SW480 (cell line): ENCODE measurements around the gene GHR.

Experiments used
- DNase-seq: peaks from one replicate; pipeline ENCODE4 v3.0.0-alpha.2; 2016; ENCODE audit warnings: low spot score

Gene GHR

DNA sequence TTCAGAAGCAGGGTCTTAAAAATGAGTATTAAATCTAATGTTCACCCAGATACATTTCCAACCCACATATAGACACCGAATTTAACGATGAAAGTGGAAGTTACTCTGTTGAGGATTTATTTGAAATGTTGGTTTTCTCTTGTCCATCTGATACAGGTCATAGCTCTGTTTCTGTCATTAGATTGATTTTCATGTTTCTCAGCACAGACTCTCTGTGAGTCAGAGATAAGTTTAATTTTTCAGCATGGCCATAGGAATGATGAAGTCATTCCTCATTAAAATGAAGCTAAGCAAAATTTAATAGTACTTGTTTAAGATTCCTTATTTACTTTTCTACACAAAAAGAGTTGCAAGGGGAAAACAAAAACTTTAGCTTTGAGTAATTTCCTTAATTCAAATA, 38.8 kb downstream of the GHR start:
- DNase-seq = no peak

DNA sequence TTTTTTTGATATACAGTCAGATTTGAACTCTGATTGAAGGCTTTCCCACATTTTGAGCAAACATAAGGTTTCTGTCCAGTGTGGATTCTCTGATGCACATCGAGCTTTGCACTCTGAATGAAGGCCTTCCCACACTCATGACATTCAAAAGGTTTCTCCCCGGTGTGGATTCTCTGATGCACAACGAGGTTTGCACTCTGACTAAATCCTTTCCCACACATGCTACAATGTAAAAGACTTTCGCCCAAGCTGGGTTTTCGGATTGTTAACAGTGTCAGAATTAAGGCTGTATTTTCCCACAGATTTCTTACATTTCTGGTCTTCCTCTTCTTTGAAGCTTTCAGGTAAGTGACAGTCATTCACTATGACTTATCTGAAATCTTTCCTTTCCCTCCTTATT, 44.3 kb downstream of the GHR start:
- no peak for DNase-seq

- no peak for DNase-seq
Observed at GRCh38 chr5:42467981-42468524, 44.8 kb downstream of the GHR start.

DNA sequence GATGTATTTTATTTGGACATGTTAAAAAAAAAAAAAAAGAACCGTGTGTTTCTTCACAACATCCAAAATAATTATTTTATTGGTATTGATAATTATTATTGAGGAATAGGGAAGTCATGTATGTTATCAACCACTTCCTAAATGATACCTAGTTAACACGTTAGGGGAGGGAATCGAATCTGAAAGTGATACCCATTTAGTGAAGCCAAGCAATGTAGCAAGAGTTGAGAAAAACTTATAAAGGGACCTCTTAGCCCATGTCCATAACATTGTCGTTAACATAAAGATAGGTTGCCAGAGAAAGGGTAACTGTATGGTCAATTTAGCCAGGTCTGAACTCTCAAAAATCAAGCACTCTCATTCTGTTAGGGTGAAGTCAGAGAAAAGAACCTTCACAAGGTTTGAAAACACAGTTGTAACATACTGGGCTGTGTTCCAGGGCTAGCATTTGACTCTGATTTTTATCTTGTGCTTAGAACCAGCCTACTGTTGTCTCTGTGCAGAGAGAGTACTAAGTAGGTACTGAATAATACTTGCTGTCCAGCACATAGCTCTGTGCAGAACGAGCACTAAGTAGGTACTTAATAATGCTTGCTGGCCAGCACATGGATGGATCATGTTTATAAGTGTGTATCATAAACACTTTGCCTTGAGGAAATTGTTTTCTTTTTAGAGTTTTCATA, 60.4 kb downstream of the GHR start:
- DNase-seq = no peak

GRCh38 chr5:42487077-42487476, 63.8 kb downstream of the GHR start:
- DNase-seq = no peak

DNA sequence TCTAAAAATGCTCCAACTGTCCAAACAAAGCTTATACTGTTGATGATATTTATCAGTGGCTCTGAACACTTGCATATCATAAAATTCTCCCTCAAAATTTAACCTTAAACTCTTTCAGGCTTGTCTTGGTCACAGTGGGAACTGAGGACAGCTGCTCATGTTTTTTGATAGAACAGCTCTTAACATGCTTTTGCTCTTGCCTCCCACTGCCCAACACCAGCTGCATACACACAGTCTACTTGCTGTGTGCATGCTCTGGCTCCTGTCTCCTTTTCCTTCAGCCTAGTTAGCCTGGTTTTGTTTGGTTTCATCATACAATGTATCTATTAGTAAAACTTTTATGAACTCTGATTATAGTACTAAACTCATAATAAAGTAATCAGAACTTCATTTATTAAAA, 64.6 kb downstream of the GHR start:
- DNase-seq = no peak

DNA sequence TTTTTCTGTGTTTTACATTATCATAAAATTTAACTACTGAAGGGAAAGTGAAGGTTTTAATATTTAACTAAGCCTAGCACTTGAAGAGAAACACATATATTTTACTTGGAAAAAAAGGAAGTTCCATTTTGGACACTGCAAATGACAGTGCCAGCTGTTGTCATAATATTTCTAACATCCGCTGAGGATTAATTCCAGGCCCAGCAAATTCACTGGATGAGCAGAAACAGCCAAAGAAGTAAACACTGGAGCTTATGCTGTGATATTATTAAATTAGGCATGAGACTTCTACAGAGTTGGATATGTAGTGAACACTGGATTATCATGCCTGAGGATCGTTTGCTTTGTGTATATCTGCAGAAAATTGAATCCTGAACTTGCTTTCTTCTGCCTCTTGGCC, 67.6 kb downstream of the GHR start:
- DNase-seq = no peak

DNA sequence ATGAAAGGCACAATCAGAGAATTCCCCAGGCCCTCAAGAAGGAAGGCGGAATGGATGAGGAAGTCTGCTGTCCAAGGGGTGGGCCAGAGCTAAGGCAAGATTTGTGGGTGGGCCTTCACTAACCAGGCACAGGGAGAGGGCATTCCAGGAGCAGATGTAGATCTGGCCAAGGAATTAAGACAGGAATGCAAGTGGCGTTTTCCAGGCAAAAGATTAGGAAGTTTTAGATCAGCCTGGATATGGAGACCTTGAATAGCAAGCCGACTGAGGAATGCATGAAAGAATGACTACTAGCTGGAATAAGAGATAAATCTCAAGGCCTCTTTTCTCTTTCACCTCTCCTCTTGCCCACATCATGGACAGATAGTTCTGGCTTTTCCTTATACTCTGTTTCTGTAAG, 68.5 kb downstream of the GHR start:
- no peak for DNase-seq

DNA sequence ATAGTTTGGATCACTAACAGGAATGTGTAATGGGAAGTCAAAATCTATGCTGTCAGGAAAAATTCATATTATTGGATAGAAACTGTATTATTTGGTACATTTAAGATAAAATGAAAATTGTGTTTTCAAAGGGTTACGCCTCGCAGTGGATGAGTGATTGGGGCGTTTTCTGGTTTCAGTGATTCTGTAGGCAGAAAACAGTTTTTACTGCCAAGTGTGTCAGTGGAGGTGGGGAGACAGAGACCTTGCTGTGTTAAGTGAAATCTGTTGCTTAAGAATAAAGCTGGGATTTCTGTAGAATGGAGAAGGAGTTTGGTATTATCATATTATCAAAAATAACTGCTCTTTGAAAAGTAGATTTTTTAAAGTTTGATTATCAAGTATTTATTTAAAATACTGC, 69.7 kb downstream of the GHR start:
- DNase-seq = no peak

GRCh38 chr5:42494414-42494813, 71.2 kb downstream of the GHR start:
- DNase-seq = no peak

DNA sequence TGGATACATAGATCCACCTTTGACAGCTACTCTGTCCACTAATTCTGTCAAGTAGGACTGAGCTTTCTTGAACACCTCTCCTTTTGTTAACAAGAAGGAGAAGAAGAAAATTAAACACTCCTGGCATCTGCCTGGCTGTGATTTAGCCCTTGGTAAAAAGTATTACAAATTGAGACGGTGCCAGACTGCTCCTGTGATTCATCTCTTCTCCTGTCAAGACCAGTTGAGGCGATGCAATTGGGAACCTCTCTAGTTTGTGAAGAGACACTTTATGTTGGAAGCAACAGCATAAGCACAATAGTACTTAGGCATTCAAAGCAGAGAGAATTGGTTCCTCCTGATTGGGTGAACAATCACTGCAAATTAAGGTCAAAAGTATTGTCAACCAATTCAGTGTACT, 72.7 kb downstream of the GHR start:
- no peak for DNase-seq

DNA sequence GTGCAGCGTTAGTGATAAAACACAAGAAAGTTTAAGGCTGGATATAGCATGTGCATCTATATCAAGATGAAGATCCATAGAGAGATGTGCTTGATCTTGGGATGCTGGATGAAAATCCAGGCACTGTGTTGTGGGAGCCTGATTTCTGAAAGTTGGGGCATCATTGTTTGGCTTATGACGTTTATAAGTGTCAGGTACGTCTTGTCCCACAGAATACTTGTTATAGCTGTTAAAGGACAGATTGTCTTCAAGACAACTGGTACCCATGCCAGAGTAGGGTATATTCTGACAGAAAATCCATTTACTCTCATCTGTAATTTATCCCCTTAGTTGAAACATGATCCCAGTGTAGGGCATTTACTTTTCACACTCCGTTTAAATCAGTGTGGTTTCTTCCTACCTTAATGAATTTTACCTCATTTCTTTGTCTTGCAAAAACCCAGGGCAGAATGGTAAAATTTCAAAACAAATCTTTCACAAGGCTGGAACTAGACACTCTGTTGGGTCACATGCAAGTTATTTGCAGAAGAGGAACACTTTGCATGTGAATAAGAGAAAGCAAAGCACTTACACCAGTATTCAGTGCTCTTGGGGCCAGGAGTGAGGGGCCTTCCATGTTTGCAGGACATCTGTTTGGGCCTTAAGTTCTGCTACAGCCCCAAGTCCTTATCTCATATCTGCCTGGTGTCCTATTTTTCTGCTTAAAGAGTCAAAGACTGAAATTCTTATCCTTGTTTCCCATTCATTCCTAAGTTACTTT, 73.3 kb downstream of the GHR start:
- DNase-seq = no peak

GRCh38 chr5:42498000-42498399, 74.8 kb downstream of the GHR start:
- no peak for DNase-seq

DNA sequence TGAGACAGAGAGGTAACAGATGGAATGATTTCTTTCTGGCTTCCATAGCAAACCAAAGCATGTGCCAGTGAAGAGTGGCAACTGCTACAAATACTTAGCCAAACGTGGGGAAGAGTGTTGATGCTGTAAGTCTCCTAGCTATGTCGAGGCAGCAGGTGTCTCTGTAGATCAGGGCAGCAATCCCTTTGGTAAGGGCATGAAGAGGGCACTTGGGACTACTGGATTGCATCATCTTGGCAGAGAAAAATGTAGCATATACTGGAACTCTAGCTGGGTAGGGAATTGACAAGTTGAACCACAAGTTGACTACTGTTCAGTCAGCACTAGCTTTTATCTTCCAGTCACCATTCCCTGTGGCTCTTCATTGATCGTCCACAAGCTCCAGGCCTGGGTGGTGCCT, 75.8 kb downstream of the GHR start:
- DNase-seq = no peak

DNA sequence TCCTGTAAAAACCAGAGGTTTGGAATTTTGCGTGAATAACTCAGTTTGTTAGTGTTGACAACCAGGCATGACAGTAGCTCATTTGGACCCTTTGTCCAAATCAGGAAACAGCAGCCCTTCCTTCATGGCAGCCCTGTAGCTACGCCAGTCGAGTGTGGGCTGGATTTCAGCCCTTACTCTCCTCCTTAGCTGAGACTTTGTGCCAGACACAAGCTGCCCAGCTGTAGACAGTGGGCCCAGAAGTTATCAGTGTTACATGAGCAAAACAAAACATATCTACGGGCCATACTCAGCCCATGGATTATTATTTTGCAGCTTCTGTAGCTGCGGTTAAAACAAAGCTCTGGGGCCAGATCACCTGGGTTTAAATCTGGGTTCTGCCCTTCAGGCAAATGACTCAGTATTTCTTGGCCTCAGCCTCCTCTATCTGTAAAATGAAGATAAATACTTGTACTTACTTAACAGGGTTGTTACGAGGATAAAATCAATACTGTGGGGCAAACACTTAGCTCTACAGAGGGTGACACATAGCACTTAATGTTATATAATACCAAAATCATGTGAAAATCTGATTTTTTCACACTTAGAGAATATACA, 76.9 kb downstream of the GHR start:
- DNase-seq = no peak

- DNase-seq = no peak
Observed at GRCh38 chr5:42502613-42503470, 79.6 kb downstream of the GHR start.

- no peak for DNase-seq
Observed at GRCh38 chr5:42506662-42507061, 83.4 kb downstream of the GHR start.

DNA sequence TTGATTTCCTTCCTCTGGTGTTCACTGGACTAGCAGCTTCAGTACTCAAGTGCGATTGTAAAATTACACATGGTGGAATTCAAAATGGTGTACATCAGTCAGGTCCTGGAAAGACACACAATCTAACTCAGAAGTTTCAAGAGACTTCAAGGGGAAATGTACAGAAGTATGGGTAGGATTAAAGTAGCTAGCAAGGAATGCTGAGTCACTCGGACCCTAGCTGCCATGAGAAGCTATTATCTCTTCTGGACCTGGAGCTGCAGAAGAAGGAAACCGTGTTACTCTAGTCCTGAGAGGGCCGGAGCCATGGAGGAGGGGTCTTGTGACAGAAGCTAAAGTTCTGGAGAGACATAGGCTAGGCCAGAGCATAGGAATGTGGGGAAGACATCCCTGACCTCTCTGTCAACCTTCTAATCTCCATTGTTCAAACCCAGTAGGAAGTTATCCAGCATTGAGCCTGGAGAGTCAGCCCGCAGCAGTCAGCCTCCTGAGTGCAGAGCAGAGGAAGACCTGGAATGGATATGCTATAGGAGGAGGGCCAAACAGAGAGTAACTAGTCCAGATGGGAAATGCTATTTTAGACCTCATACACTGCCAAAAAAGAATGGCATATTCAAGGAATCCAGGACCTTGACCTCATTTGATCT, 84.3 kb downstream of the GHR start:
- no peak for DNase-seq

DNA sequence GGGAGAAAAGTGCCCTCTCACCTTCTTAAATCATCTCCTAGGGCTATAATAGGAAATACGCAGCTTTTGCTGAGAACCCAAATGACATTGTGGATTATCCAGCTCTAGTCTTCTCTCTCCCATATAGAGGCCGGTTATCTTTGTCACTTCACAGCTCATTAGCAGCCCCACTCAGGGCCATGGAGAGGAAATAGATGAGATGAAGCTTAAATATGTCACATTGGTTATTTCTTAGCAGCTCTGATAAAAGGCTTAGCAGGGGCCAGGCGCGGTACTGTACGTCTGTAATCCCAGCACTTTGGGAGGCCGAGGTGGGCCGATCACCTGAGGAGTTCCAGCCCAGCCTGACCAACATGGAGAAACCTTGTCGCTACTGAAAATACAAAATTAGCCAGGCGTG, 90.0 kb downstream of the GHR start:
- no peak for DNase-seq

- DNase-seq = no peak
Observed at GRCh38 chr5:42514754-42515153, 91.5 kb downstream of the GHR start.

DNA sequence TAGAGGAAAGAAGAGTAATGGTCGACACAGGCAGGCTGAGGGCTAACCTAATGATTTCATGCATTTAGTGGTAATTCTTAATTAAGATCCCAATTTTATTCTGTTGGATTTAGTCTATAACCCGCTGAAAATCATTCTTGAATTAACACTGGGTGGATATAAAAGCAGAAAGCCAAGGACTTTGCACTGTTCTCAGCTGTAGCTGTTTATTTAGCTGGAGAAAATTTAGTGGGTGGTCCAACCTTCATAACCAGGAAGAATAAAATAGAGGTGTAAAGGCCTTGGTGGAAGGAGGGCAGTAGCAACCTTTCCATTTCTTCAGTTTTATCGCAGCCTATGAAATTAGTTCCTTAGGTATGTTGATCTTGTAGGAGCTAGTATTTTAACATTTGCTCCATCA, 92.3 kb downstream of the GHR start:
- no peak for DNase-seq
